ENCODE results near the gene PRKG1.

DNA sequence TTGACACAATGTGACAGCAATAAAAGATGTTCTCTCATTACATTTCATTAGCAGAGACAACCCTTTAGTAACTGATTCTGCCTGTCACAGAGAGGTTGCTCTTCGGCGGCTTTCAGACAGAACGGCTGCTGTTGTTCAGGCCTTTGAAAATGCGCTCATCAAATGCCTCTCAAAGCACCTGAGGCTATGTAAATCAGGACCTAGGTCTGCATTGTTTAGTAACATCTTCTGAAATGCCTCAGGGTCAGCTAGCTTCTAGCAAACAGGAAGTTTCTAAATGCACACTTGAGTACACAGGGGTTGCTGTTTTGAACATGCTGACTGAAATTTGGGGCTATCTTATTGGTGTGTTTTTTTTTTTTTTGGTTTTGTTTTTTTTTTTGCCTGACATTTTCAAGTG is 1096.5 kb downstream of the PRKG1 start:
- TF ChIP-seq, protein P1, sequence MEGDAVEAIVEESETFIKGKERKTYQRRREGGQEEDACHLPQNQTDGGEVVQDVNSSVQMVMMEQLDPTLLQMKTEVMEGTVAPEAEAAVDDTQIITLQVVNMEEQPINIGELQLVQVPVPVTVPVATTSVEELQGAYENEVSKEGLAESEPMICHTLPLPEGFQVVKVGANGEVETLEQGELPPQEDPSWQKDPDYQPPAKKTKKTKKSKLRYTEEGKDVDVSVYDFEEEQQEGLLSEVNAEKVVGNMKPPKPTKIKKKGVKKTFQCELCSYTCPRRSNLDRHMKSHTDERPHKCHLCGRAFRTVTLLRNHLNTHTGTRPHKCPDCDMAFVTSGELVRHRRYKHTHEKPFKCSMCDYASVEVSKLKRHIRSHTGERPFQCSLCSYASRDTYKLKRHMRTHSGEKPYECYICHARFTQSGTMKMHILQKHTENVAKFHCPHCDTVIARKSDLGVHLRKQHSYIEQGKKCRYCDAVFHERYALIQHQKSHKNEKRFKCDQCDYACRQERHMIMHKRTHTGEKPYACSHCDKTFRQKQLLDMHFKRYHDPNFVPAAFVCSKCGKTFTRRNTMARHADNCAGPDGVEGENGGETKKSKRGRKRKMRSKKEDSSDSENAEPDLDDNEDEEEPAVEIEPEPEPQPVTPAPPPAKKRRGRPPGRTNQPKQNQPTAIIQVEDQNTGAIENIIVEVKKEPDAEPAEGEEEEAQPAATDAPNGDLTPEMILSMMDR (IDR thresholded peaks at IDR 0.05): no peak
- no peak for TF ChIP-seq POLR2A (IDR thresholded peaks at IDR 0.05)
